HG02798 (cell line): ENCODE data around the gene PIWIL4.

Experiments used
- ATAC-seq: cut with Tn5 transposase; IDR thresholded peaks from one replicate; pipeline ENCODE4 v1.9.1; 2021; ENCODE audit warnings: mild to moderate bottlenecking; ENCODE audit not compliant: unreplicated experiment, poor library complexity

PIWIL4 gene

GRCh38 chr11:94656968-94657367 lies 89.8 kb downstream of the PIWIL4 start:
- ATAC-seq = no peak

GRCh38 chr11:94657629-94658028 lies 90.5 kb downstream of the PIWIL4 start:
- no peak for ATAC-seq

- no peak for ATAC-seq
These were observed 91.2 kb downstream of the PIWIL4 start for GRCh38 chr11:94658386-94658785.

- no peak for ATAC-seq
These were observed 91.7 kb downstream of the PIWIL4 start for GRCh38 chr11:94658888-94659287.

GRCh38 chr11:94661444-94661843 lies 94.3 kb downstream of the PIWIL4 start:
- no peak for ATAC-seq

- no peak for ATAC-seq
These were observed 95.1 kb downstream of the PIWIL4 start for GRCh38 chr11:94662065-94662779.

- no peak for ATAC-seq
These were observed 95.8 kb downstream of the PIWIL4 start for GRCh38 chr11:94662846-94663390.

GRCh38 chr11:94664346-94664745 lies 97.2 kb downstream of the PIWIL4 start:
- ATAC-seq = no peak

- no peak for ATAC-seq
These were observed 98.0 kb downstream of the PIWIL4 start for GRCh38 chr11:94665116-94665659.

GRCh38 chr11:94666792-94667721 lies 99.9 kb downstream of the PIWIL4 start:
- ATAC-seq = no peak

GRCh38 chr11:94668212-94668793 lies 101.1 kb downstream of the PIWIL4 start:
- ATAC-seq = no peak

- no peak for ATAC-seq
These were observed 101.9 kb downstream of the PIWIL4 start for GRCh38 chr11:94669023-94669422.
